CD4-positive, alpha-beta T cell treated with Interleukin-17A for 1 hour (primary cell): Measurements from ENCODE around the gene CACFD1.

Experiments used
- DNase-seq: peaks from one replicate; pipeline ENCODE4 v3.0.0-alpha.2; 2020

The CACFD1 gene

DNA sequence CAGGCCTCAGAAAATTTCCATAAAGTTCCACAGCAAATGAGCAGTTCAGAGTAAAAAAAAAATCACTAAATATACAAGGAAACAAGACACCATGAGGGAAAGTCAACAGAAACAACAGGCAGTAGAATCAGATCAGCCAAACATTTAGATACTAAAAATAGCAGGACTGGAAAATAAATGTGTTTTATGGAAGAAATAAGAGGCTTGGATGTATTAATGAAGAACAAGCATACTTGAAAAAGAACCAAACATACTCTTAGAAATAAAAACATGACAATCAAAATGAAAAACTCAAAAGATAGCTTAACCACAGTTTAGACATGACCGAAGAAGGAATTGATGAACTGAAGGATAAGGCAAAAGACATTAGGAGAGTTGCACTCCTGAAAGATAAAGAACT, 42.3 kb downstream of the CACFD1 start:
- no peak for DNase-seq

DNA sequence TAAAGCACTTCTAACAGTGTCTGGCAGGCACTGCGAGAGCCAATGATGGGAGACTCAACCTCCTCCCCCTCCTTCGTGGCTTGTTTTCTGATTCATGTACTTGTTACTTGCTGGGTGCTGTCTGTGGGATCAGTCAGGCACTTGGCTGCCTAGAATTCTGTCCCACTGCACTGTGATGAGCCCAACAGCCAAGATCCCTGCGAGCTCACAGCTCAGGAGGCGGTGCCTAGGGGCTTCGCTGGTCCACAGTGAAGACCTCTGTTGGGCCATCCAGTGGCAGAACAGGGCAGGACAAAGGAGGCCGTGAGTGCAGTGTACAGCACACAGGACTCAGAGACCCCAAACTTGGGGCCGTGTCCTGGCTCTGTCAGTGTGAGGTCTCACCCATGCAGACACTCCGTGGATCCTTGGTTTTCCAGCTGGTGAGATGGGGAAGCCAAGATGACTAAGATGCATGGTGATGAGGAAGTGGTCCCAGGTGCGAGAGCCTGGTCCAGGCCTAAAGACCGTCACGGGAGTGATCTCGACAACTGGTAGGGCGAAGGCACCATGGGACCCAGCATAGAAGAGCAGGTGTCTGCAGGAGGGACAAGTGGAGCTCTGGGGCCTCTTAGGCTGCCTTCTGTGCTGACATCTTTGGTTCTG, 45.5 kb downstream of the CACFD1 start:
- no peak for DNase-seq

DNA sequence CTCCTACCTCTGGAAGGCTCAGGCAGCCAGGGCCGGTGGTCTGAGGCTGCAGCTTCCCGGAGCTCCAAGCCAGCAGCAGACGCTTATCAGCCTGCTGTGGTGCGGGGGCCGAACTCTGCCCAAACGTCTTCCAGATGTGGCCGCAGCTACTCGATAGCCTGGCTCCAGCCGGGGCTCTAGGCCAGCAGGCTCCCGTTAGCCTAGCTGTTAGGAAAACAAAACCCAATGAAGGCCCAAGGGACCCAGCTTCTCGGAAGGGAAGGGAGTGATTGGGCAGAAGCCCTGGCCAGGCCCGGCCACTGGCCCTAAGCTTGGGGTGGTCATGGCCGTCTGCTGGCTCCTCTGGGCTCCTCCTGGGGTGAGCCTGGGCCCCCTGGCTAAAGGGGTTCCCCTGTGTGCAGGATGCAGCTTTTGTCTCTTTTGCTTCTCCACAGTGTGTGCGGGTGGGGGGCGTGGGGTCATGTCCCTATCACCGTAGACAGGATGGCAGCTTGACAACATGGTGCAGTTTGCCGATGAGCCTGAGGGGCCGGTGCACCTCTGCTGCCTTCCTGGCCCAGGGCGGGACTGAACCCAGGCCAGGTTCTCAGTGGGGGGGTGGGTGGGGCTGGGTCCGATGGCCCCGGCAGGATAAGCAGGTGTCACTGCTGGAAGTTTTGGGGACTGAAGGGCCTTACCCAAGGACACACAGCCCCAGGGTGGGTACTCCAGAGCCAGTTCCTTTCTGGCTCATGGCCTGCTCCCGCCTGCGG, 46.3 kb downstream of the CACFD1 start:
- DNase-seq: no peak

DNA sequence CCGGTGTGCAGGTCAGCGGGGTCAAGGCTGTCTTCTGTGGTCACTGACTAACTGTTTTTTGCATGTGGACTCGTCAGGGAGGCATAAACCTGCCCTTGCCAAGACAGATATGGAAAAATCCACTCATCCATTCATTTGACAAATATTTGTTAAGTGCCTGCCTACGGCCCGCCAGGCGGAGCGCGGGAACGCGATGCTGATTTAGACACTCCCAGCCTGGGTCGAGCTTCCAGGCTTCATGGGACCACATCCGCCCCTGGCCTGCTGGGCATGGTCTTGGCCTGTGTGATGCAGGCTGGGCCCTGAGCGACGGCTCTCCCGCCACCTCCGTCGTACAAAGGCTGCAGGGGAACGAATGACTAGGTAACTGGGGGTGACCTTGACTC, 46.9 kb downstream of the CACFD1 start:
- no peak for DNase-seq

GRCh38 chr9:133507246-133507965, 47.6 kb downstream of the CACFD1 start:
- DNase-seq: no peak

DNA sequence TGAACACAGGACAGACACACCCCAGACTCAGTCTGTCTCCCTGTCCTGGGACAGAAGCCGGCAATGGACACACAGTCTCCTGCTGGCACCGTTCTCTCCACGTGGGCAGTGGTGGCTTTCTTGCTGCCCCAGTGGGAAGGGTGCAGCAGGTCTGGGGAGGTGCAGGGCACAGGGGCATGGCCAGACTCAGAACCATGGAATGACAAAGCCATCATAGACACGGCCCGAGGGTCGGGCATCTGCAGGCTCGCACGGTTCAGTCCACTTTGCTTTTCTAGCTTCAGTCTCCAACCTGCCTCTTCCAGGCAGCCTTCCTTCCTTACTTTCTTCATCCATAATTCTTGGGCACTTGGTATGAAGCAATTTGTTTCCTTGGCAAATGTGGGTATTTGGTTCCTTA, 48.3 kb downstream of the CACFD1 start:
- no peak for DNase-seq

GRCh38 chr9:133509179-133510083, 49.7 kb downstream of the CACFD1 start:
- peak; percentile 19 for DNase-seq

DNA sequence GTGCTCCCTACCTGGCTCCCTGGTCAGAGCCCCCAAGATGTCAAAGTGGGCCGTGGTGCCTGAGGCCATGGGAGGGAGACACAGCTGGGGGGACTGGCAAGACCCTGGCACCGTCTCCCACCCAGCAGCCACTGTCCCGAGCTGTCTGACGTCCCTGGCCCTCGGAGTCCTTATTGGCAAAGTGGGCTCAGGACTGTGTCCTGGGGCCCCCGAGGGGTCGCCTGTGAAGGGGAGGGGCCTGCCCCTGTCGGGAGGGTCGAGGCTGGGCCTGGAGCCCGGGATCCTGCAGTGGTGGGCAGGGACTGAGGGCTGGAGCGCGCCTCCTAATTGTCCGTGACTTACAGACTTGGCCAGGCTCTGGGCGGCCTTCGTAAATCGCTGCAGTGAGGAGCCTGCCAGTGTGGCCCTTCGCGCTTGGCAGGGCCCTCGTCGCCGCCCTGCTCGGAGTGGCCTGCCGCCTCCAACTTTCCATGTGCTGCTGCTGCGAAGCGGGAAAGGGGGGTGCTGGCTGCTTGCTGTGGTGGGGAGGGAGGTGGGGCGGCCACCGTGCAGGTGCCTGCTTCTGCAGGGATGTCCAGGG, 51.2 kb downstream of the CACFD1 start:
- DNase-seq: no peak

DNA sequence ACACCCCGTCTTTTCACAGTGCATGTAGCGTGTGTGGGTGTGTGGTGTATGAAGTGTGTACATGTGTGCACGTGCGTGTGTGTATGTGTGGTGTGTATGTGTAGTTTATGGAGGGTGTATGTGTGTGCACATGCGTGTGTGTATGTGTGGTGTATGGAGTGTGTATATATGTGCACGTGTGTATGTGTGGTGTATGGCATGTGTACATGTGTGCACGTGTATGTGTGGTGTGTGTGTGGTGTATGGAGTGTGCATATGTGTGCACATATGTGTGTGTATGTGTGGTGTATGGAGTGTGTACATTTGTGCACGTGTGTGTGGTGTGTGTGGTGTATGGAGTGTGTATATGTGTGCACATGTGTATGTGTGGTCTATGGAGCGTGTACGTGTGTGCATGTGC, 51.8 kb downstream of the CACFD1 start:
- no peak for DNase-seq

DNA sequence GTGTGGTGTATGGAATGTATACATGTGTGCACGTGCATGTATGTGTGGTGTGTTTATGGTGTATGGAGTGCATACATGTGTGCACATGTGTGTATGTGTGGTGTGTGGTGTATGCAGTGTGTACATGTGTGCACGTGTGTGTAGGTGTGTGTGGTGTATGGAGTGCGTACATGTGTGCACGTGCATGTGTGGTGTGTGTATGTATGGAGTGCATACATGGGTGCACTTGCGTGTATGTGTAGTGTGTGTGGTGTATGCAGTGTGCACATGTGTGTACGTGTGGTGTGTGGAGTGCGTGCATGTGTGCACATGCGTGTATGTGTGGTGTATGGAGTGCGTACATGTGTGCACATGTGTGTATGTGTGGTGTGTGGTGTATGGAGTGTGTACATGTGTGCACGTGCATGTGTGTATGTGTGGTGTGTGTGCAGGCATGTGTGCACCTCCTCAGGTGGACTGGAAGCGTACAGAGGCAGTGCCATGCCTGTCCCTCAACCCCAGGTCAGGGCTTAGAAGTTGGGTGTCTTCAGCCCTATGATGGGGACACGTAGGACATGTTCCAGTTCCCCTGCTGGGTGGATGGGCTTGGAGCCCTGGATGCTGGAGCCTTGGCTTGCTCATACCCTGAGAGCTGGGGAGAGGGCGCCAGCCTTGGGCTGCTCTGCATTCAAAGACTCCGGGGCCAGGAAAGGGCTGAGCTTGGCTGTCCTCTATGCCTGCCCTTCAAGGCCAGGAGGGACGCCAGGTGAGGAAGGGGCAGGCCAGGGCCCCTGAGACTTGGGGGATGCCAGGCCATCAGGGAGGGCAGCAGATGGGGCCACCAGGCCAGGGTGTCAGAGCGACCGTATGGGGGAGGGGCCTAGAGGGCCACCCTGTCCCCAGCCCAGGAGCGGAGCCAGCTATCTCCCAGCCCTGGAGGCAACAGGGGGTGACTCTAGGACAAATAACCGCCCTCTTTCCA, 52.8 kb downstream of the CACFD1 start:
- DNase-seq: no peak

DNA sequence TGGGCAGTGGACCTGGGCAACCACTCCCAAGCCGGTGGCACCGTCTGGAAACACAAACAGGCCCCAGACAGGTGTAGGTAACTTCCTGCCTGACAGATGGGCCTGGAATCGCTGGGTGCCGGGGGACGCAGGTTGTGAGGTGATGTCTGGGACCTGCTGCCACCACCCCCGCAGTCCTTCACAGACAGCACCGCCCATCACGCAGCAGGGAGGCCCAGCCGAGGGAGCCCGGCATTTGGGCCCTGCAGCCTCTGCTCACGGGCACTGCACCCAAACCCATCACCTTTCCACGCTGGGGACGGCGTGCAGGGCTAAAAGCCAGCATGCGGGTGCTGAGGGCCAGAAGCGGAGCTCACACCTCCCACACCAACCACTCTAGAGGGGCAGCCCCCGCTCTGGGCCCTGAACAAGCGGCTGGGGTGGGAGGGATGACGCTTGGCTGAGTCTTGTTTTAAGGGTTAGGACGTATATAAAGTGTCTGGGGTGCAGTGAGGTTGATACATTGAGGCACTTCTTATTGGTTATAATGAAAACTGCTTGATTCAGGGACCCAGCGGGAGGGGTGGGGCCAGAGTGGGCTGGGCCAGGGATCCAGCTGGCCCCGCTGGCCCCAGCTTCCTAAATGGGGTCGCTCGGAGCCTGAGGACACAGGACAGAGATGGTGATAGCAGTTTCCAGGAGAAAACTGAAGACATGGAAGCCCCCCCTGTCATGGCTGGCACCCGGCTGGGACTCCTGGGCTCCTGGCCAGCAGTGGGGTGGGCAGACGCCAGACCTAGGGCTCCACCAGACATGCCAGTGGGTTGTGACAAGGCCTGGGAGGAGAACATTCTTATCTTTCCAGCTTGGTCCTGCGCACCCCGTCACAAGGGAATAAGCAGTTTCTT, 53.7 kb downstream of the CACFD1 start:
- DNase-seq: no peak

DNA sequence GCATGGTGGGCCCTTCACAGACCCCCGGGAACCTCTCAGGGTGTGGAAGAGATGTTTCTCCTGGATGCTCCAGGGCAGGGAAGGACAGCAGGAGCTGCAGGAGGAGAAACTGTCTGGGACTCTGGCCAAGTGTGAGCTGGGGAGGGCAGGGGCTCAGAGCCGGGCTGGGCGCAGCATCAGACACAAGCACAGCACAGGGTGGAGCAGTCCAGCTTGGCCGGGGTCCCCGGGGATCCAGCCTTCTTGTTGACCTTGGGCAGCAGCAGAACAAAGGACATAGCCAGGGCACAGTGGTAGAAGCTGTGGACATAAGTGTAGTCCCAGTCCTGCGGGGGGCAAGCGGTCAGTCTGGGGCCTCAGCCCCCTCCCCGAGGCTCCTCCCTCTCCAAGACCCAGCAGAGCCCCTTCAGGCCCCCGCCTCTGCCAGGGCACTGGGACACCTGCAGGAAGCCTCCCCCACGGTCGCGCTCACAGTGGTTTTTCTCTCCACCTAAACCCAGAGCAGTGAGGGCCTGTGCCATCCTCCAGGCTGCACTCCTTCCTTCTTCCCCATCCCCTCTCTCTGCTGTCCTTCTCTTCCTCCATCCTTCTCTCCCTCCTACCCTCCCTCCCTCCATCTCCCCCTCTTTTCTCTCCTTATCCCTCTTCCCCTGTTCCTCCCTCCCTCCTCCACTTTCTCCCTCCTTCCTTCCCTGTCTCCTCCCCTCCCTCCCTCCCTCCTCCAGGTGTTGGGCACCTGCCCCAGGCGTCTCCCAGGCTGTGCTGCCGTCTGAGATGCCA, 54.9 kb downstream of the CACFD1 start:
- no peak for DNase-seq

DNA sequence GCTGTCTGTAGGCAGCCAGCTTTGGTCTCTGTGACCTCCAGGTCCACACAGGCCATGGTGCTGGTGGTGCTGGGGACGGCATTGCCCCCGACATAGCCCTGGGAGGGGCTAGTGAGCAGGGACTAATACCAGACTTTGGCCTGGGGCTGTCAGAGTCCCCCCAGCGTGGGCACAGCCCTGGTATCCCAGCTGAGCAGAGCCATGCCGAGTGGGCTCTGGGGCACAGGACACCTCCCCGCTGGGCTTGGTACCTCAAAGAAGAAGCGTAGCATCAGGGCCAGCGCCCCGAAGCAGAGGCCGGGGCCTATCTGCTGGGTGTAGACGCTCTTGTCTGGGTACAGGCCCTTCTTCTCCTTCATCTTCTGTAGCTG, 55.4 kb downstream of the CACFD1 start:
- no peak for DNase-seq

DNA sequence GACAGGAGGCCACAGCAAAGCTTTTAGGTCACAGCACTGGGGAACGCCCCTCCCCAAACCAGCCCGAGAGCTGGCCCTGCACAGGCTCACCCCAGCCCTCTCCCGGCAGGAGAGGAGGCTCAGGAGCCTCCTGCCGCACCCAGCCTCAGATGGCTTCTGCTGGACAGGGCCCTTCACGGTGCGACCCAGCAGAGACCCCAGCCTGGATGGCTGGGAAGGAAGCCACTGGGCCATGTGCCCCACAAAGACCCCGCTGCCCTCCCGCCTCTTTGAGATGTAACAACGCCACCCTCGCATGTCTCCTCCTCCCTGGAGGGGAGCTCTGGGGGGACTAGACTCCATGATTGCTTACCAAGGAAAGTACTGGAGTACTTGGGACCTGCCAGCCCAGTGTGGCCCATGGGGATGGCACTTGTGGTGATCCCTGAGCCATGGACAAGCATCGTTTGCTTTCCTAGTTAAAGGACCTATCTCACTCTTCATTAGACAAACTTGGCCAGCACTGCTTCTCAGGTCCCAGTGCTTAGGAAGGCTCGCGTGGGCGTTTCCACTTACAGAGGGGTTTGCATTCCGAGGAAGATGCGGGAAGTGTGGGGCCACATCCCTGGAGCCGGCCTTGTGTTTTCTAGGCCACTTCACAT, 56.0 kb downstream of the CACFD1 start:
- DNase-seq: no peak

DNA sequence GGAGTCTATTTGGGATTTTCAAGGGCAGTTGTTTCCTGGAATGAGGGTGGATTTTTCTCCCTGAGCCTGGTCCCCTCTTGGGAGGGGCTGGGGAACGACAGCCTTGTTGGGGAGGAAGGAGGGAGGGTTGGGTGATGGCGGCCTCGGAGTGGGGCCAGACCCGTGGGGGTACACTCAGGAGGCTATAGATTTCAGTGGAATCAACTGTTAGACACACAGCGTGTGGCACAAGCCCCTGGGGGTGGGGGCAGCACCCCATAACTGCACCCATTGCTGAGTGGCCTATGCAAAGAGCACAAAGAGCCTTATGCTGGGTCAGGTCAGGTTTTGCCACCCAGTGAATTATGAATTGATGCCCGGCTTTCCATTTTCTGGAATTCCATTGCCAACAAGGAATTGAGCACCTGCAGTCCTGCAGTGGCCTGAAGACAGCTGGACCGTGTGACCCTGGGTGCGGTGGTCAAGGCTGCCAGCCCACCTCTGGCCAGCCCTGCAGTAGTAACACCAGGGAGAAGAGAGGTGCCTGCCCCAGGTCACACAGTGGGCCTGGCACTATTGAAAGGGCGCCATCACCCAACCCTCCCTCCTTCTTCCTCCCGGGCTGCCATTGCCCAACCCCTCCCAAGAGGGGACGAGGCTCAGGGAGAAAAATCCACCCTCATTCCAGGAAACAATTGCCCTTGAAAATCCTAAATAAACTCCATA, 56.6 kb downstream of the CACFD1 start:
- no peak for DNase-seq

DNA sequence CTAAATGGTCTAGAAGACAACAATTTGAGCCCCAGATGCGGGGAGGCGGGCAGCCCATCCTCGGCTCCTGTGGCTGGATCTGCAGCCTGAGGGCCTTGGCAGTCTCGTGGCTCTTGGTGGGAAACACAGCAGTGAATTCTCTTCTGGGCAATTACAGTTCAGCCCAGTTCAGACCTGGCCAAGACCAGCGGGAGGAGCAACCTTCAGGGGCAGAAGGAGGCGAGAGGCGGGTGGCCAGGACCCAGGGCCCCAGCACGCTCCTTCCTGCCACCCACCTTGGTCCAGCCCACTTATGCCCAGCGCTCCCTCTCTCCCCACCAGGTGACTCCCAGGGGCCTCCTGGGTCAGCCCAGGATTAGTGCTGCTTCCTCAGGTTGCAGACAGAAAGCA, 57.2 kb downstream of the CACFD1 start:
- DNase-seq: no peak

- DNase-seq: no peak
These were observed 57.9 kb downstream of the CACFD1 start for GRCh38 chr9:133517711-133518110.

- no peak for DNase-seq
These were observed 58.4 kb downstream of the CACFD1 start for GRCh38 chr9:133518200-133518599.
